AG20443 (cell line): Measurements from ENCODE around the gene CNPY1.
A peak's percentile ranks its signal among the peaks of the same experiment; 100 is the strongest.
"Not testable (repeated sequence)": the region's sequence is repeated elsewhere in the genome, so short reads cannot be mapped to it uniquely, and the experiment has no call there.

Experiments
- DNase-seq: peaks from one replicate; pipeline ENCODE4 v3.0.0; 2012; ENCODE audit warnings: low spot score, mixed read lengths

The CNPY1 gene

GRCh38 chr7:155533120-155533826 is 13.1 kb downstream of the CNPY1 start:
- DNase-seq = peak; percentile 40

GRCh38 chr7:155532792-155533119 is 13.6 kb downstream of the CNPY1 start:
- DNase-seq = no peak

- no peak for DNase-seq
Observed at GRCh38 chr7:155531681-155532080, 14.7 kb downstream of the CNPY1 start.

- DNase-seq = no peak
Observed at GRCh38 chr7:155530601-155531000, 15.8 kb downstream of the CNPY1 start.

GRCh38 chr7:155529845-155530244 is 16.5 kb downstream of the CNPY1 start:
- no peak for DNase-seq

- DNase-seq = no peak
Observed at GRCh38 chr7:155529346-155529745, 17.0 kb downstream of the CNPY1 start.

- DNase-seq = no peak
Observed at GRCh38 chr7:155527664-155528063, 18.7 kb downstream of the CNPY1 start.

GRCh38 chr7:155526225-155526624 is 20.1 kb downstream of the CNPY1 start:
- no peak for DNase-seq

GRCh38 chr7:155524018-155524556 is 22.3 kb downstream of the CNPY1 start:
- DNase-seq = no peak

- DNase-seq = no peak
Observed at GRCh38 chr7:155523168-155523675, 23.1 kb downstream of the CNPY1 start.

GRCh38 chr7:155521743-155522398 is 24.5 kb downstream of the CNPY1 start:
- no peak for DNase-seq

- no peak for DNase-seq
Observed at GRCh38 chr7:155521007-155521742, 25.2 kb downstream of the CNPY1 start.

GRCh38 chr7:155520114-155520513 is 26.2 kb downstream of the CNPY1 start:
- no peak for DNase-seq

GRCh38 chr7:155519358-155519757 is 27.0 kb downstream of the CNPY1 start:
- DNase-seq = not testable (repeated sequence)

GRCh38 chr7:155518633-155519032 is 27.7 kb downstream of the CNPY1 start:
- DNase-seq = no peak

- no peak for DNase-seq
Observed at GRCh38 chr7:155517969-155518368, 28.4 kb downstream of the CNPY1 start.

- no peak for DNase-seq
Observed at GRCh38 chr7:155517452-155517851, 28.9 kb downstream of the CNPY1 start.

GRCh38 chr7:155516466-155516865 is 29.9 kb downstream of the CNPY1 start:
- no peak for DNase-seq

GRCh38 chr7:155515318-155515717 is 31.0 kb downstream of the CNPY1 start:
- no peak for DNase-seq

GRCh38 chr7:155514296-155514695 is 32.1 kb downstream of the CNPY1 start:
- DNase-seq = no peak

GRCh38 chr7:155513543-155514285 is 32.6 kb downstream of the CNPY1 start:
- no peak for DNase-seq
